ENCODE measurements around the gene SMIM9. TPM values are rescaled to one million over a fixed set of nuclear protein-coding genes. Genes with fewer than 3 reads are reported as not detected.
"Not testable (repeated sequence)": the region's sequence is repeated elsewhere in the genome, so short reads cannot be mapped to it uniquely, and the experiment has no call there.

Gene SMIM9
- polyA plus RNA-seq (2013, experiment 1 of 2; ENCODE audit: insufficient read length) = not detected
- not detected for polyA plus RNA-seq (2013, experiment 2 of 2; ENCODE audit: insufficient read length)

DNA sequence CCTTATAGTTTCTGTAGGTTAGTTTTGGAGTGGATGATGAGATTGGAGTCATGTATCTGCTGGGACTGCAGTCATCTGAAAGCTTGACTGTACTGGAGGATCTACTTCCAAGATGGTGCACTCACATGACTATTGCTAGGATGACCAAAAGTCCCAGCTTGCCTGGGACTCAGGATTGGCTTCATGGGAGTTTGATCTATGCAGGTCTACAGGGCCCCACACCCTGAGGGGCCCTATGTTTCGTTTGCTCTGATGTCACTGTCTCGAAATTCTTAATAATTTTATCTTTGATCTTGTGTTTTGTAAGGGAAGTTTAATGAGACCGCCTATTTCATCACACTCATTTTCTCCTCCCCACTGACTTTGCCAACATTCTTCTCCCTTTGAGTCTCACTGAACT, at the start of gene SMIM9:
Gene SMIM9, minus strand, starts transcription at position 101 of the 400 bp plus-strand sequence. CDS start 3,806 bp downstream, outside the sequence.
- DNase-seq = no peak

DNA sequence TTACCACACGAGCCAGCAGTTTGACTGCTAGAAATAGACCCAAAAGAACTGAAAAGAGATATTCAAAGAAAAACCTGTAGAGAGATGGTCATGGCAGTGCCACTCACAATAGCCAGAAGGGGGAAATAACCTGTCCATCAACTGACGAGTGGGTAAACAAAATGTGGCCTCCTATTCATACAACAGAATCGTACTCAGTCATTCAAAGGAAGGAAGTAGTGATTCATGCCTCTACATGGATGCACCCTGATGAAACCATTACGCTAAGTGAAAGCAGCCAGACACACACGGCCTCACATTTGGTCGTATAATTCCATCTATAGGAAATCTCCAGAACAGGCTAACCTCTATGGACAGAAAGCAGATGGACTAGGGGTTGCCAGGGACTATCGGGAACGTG, 49.6 kb upstream of the SMIM9 start:
- not testable (repeated sequence) for DNase-seq

GRCh38 chrX:154873329-154873728, 38.9 kb upstream of the SMIM9 start:
- DNase-seq = no peak

GRCh38 chrX:154868522-154868921, 34.1 kb upstream of the SMIM9 start:
- DNase-seq = not testable (repeated sequence)

GRCh38 chrX:154855256-154855655, 20.8 kb upstream of the SMIM9 start:
- DNase-seq = no peak

GRCh38 chrX:154850957-154851611, 16.6 kb upstream of the SMIM9 start:
- no peak for DNase-seq

DNA sequence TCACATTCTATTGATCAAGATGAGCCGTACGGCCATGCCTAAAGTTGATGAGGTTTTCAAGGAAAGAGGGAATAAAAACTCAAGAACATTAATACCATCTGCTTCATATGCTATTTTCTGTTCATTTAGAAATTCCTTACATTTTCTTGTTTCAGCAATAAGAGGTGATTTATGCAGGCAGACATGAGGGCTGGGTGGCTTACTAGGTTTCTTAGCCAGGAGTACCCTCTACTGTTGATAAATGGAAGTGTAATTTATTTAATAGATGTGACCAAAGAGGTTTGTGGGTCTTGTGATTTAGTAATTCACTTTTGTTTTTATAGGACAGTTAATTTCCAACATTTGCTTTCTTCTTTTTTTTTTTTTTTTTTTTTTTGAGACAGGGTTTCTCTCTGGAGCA, 6.4 kb upstream of the SMIM9 start:
- peak; percentile 61 for DNase-seq

DNA sequence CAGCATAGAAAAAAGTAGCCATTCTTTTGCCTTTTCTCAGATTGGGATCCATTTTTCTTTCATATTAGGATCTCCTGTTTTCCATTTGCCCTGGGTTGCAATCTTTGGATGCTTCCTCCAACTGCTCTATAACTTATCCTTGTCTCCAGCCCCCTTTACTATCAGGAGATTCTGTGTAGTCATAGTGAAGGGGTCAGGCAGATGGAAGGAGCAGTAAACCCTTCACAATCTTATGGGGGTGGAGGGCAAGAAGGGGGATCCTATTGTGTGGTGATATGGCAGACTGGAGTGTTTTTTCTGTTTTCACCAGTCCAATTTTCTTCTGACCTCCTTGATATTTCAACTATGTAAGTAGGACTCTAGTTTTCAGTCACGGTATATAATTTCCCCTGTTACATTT, 1.7 kb upstream of the SMIM9 start:
- no peak for DNase-seq

DNA sequence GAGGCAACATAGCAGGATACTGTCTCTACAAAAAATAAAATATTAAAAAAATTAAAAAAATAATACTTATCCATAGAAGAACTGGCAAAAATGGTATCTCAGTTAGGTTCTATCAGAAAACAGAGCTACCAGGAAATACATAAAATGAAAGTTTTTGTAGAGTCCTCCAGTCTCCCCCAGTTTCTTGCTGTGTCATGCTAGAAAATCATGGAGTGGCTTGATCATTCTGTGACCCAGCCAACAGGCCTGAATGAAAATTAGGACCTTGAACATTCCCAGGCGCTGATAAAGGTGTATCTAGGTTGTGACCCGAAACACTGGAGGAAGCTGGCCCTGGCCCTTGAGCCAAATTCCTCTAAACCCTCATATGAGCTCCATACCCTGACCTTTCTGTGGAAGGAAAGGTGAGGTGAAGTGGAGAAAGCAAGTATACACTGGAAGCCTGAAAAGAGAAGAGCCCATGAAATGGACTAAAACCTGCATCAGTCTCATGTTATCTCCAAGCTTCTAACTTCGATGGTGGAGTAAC, 652 bp downstream of the SMIM9 start:
- no peak for DNase-seq

- no peak for DNase-seq
Observed at GRCh38 chrX:154829926-154830442, 4.5 kb downstream of the SMIM9 start.

- DNase-seq = no peak
Observed at GRCh38 chrX:154829134-154829533, 5.3 kb downstream of the SMIM9 start.

DNA sequence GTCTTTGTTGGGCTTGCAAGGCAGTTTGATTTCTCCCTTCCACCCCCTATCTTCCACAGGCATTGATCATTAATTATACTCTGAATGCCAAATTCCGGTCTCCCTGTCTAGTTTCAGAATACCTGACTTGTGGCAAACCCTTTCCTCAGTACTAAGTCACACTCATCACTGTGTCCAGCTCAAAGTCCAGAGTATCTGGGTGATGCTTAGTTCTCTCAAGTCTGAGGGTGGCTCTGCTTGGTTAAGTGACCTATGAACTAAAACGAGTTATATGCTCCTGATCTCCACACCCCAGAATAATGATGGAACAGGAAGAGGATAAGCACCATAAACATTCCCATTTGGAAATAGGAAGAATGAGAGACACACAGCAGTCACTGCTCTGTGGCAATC, 6.5 kb downstream of the SMIM9 start:
- DNase-seq = no peak

- DNase-seq = no peak
Observed at GRCh38 chrX:154827194-154828015, 7.1 kb downstream of the SMIM9 start.

DNA sequence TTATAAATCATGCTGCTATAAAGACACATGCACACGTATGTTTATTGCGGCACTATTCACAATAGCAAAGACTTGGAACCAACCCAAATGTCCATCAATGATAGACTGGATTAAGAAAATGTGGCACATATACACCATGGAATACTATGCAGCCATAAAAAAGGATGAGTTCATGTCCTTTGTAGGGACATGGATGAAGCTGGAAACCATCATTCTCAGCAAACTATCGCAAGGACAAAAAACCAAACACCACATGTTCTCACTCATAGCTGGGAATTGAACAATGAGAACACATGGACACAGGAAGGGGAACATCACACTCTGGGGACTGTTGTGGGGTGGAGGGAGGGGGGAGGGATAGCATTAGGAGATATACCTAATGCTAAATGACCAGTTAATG, 8.9 kb downstream of the SMIM9 start:
- not testable (repeated sequence) for DNase-seq

- DNase-seq = no peak
Observed at GRCh38 chrX:154824638-154825037, 9.8 kb downstream of the SMIM9 start.

DNA sequence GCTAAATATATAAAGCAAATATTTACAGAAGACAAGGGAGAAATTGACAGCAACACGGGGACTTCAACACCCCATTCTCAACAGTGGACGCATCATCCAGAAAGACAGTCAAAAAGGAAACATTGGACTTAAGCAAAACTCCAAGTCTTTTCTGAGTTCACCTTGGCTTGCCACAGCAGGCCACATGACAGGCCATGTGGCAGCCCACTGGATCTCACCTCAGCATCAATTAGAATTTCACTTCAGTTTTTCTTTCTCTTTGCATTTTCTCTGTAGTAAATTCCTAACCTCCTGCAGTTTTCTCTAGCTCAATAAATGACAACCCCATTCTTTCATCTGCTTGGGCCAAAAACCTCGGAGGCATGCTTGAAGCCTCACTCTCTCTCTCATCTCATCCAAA, 12.4 kb downstream of the SMIM9 start:
- no peak for DNase-seq

DNA sequence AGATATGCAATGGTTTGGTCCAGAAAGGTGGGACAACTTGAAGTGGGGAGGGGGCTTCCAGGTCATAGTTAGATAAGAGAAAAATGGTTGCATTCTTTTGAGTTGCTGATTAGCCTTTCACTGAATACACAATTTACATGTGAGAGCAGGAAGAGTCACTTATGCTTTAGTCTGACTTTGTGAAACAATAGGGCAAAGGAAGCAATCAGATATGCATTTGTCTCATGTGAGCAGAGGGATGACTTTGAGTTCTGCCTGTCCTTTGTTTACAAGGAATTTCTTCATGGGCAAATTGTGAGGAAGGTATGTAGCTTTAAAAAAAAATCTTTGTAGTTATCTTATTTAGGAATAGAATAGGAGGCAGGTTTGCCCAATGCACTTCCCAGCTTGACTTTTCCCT, 12.9 kb downstream of the SMIM9 start:
- DNase-seq = no peak

- DNase-seq = no peak
Observed at GRCh38 chrX:154819771-154820341, 14.6 kb downstream of the SMIM9 start.

GRCh38 chrX:154818916-154819770, 15.3 kb downstream of the SMIM9 start:
- no peak for DNase-seq

DNA sequence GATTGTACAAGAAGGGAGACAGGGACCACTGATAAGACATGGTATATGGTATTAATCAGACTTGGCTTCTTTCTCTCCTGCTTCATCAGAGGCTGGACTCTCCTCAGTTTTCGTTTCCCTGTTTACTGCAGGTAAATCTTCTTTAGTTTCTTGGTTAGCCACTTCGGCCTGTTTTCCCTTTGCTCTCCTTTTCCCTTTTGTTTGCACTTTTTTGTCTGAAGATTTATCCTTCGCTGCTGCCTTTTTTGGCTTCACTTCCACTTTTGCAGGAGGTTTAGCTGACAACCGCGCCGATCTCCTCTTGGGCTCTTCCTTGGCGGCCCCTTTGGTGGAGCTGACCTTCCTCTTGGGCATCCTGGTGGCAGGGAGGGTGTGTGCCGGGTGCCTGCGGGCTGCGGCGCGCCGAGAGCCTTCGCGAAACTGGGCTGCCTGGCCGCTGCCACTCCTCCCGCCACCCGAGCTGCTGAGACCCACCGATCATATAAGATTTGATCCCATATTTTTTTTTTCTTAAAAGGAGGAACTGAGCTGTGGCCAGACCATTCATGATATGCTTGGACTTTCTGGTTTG, 17.3 kb downstream of the SMIM9 start:
- not testable (repeated sequence) for DNase-seq

GRCh38 chrX:154816326-154816898, 18.1 kb downstream of the SMIM9 start:
- not testable (repeated sequence) for DNase-seq

Data from fibroblast of skin of scalp (primary cell).